Left lung (tissue), 10 donors: ENCODE results near the gene KCNK3. TPM values are rescaled to one million over a fixed set of nuclear protein-coding genes. Genes with fewer than 3 reads are reported as not detected.

Experiments
- ATAC-seq: fragments of 200-7000 bp; cut with Tn5 transposase; one replicate; pipeline ENCODE4 v1.9.1; 2020; ENCODE audit warnings: moderate library complexity
- DNase-seq, 4 donors: peaks; one replicate each; pipeline ENCODE4 v3.0.0-alpha.2; 2013 to 2020
- H3K27ac ChIP-seq, 2 donors: fragments of 200-600 bp; sonication (generic) in 1 of 2; one replicate each; pipeline versions ENCODE4 v1.5.0 to v1.8.0; 2020 to 2021
- H3K27me3 ChIP-seq, 2 donors: fragments of 200-600 bp; sonication (generic) in 1 of 2; one replicate each; pipeline versions ENCODE4 v1.5.0 to v1.8.0; 2020 to 2021
- H3K36me3 ChIP-seq, 2 donors: fragments of 200-600 bp; sonication (generic) in 1 of 2; one replicate each; pipeline versions ENCODE4 v1.5.0 to v1.8.0; 2020 to 2021
- H3K4me1 ChIP-seq, 2 donors: fragments of 200-600 bp; one replicate each; pipeline ENCODE4 v1.8.0; 2021
- H3K4me3 ChIP-seq, 2 donors: fragments of 200-600 bp; sonication (generic) in 1 of 2; one replicate each; pipeline versions ENCODE4 v1.5.0 to v1.8.0; 2020 to 2021; ENCODE audit warnings: mild to moderate bottlenecking in 1 of 2
- H3K9me3 ChIP-seq, 2 donors: fragments of 200-600 bp; sonication (generic) in 1 of 2; one replicate each; pipeline versions ENCODE4 v1.5.0 to v1.8.0; 2020 to 2021
- intact Hi-C, 2 donors: fragments of 100-400 bp; cut with DNase I; formaldehyde crosslinking; loops; one replicate each; pipeline versions ENCODE4 v1.11.2 to v1.14.2; 2022
- polyA plus RNA-seq, 6 donors: library from polyadenylated mRNA; unstranded; fragments of 120-200 nt; gene quantifications; one replicate each; pipeline ENCODE4 v1.2.1, GENCODE V29; 2013; ENCODE audit not compliant: insufficient read length in 6 of 6
- total RNA-seq, 2 donors: library from RNA; stranded (reverse); fragmentation: NEBNext Ultra II Directional; extraction: Animal tissue kit (Norgen Biotek cat#: 25700); gene quantifications; one replicate each; pipeline ENCODE4 v1.2.1, GENCODE V29; 2021
- TF ChIP-seq, protein P1 (sequence below), 2 donors: fragments of 200-600 bp; sonication (generic) in 1 of 2; IDR thresholded peaks; one replicate each; pipeline versions ENCODE4 v1.5.0 to v1.8.0; 2021; ENCODE audit warnings: antibody characterized with exemption in 2 of 2
- donor health status: DM: no; HTN: yes; CAD: no.
- donor health status: DM: no; HTN: no; CAD: no.

Gene KCNK3
- total and polyA plus RNA-seq, 8 donors: 17.8 to 34.9 (median 28.3) TPM

DNA sequence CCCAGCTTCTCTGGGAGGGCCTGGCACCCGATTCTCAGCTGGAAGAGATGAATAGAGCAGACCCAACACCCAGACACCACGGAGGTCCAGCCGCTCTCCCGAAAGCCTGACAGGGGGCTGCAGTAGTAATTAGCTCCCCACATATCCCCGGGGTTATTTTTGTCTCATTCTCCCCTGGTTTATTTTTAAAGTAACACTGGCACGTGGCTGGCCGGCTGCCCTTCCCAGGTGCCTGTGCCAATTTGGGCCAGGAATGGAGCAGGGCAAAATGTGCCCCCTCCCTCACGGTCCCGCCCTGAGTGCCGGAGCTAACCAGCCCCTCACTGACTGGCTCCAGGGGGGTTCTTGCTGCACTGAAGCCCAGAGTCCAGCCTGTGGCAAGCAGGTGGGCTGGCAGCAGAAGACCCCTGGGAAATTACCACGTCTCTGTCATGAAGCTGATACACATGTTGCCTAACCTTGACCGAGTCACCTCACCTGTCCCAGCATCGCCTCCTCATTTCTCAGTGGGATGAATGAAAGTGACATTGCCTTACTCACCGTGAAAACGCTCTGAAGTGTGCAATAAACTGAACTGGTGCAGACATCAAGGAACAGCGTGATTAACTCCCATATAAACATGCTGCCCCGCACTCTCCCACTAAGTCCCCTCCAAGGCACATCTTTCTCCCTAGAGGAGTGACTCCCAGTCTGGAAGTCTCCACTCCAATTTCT lies 18.4 kb downstream of the KCNK3 start:
- no peak overlapping the region for H3K4me3 ChIP-seq
- H3K9me3 ChIP-seq: no peaks in the 10 kb centered on the region
- ATAC-seq (no peak), DNase-seq (peak in 1 of 4 donors; percentile 72)
- H3K36me3 ChIP-seq: no peaks in the 10 kb centered on the region
- H3K27me3 ChIP-seq: no peaks in the 10 kb centered on the region
- H3K4me1 ChIP-seq: no peaks in the 10 kb centered on the region
- TF ChIP-seq, protein P1, sequence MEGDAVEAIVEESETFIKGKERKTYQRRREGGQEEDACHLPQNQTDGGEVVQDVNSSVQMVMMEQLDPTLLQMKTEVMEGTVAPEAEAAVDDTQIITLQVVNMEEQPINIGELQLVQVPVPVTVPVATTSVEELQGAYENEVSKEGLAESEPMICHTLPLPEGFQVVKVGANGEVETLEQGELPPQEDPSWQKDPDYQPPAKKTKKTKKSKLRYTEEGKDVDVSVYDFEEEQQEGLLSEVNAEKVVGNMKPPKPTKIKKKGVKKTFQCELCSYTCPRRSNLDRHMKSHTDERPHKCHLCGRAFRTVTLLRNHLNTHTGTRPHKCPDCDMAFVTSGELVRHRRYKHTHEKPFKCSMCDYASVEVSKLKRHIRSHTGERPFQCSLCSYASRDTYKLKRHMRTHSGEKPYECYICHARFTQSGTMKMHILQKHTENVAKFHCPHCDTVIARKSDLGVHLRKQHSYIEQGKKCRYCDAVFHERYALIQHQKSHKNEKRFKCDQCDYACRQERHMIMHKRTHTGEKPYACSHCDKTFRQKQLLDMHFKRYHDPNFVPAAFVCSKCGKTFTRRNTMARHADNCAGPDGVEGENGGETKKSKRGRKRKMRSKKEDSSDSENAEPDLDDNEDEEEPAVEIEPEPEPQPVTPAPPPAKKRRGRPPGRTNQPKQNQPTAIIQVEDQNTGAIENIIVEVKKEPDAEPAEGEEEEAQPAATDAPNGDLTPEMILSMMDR (IDR thresholded peaks at IDR 0.05): no peak
- intact Hi-C loops: no loop called here
- H3K27ac ChIP-seq: no peak overlapping the region

DNA sequence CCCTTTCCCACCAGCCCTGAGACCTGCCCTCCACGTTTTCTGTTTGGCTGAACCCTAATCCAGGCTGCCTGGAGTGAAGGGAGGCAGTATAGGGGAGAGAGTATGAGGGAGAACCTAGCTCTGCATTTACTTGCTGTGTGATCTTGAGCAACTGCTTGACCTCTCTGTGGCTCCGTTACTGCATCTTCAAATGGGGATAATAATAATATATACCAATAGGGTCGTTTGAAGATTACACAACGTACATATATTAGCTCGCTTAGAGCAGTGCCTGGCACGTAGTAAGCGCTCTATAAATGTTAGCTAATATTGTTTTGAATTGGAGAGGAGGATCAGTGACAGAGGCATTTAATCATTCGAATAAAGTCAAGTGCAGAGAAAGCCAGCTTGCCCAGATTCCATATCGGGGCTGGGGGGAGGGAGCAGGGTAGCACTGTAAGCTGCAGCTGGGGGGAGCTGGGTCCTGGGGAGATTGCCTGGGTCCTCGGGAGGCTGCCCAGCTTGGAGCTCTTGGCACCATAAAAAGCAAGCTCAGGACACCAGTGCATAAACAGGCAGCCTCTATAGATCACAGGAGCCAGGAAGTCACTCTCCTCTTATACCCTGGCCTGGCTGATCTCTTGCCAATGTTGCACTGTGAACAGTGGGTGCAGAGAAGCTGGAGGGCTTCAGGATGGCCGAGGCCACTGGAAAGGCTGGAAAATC lies 19.1 kb downstream of the KCNK3 start:
- intact Hi-C loops: no loop called here
- H3K36me3 ChIP-seq: no peaks in the 10 kb centered on the region
- H3K4me1 ChIP-seq: no peaks in the 10 kb centered on the region
- H3K27ac ChIP-seq: no peak overlapping the region
- TF ChIP-seq, protein P1 (IDR thresholded peaks at IDR 0.05): no peak
- H3K9me3 ChIP-seq: no peaks in the 10 kb centered on the region
- ATAC-seq: no peak
- H3K27me3 ChIP-seq: no peaks in the 10 kb centered on the region
- no peak overlapping the region for H3K4me3 ChIP-seq
- DNase-seq: no peak

DNA sequence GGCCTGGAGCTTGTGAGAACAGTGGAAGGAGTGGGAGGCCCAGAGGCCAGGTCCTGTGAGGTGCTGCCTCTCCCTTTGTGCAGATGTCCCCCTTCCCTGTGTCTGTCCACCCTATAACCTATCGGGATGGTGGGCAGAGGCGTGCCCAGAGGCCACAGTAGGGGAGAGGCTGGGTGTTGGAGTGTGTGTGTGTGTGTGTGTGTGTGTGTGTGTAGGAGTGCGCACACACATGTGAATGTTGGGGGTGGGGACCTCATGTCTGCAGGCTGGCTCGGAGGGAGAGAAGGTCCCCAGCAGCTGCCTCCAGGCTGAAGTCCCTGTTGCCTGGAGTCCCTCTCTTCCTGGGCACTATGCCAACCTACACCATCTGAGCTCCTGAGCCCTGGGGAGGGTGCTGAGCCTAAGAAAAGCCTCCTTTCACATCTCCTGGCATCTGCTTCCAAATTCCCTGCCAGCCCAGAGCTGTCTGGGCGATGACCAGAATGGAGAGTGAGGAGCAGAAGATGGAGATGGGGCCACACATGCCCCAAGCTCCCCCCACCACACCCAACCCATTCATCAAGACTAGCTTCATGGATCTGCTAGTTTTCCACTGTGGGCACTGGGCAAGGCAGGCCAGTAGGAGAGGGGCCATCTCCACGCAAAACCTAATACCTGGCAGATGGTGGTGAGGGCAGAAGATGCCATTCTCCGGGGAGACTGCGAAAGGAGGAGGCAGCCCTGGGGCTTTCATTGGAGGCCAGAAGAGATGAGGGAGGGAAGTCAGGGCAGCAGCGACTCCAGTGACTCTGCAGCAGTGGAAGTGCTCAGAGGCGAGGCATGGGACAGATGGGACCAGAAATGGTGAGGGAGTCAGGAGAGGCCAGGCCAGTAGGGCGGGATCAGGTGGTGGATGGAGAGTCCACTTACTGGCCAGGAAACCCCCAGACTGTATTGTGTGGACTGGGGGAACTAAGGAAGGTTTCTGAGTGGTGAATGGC lies 20.3 kb downstream of the KCNK3 start:
- Histone ChIP-seq H3K4me1 (no peaks in the 10 kb centered on the region), H3K36me3 (no peaks in the 10 kb centered on the region), H3K4me3 (no peak overlapping the region), H3K27ac (no peak overlapping the region), H3K27me3 (no peaks in the 10 kb centered on the region), H3K9me3 (no peaks in the 10 kb centered on the region)
- ATAC-seq: no peak
- intact Hi-C loops: no loop called here
- TF ChIP-seq, protein P1 (IDR thresholded peaks at IDR 0.05): no peak
- DNase-seq: peak in 1 of 4 donors; percentile 67

DNA sequence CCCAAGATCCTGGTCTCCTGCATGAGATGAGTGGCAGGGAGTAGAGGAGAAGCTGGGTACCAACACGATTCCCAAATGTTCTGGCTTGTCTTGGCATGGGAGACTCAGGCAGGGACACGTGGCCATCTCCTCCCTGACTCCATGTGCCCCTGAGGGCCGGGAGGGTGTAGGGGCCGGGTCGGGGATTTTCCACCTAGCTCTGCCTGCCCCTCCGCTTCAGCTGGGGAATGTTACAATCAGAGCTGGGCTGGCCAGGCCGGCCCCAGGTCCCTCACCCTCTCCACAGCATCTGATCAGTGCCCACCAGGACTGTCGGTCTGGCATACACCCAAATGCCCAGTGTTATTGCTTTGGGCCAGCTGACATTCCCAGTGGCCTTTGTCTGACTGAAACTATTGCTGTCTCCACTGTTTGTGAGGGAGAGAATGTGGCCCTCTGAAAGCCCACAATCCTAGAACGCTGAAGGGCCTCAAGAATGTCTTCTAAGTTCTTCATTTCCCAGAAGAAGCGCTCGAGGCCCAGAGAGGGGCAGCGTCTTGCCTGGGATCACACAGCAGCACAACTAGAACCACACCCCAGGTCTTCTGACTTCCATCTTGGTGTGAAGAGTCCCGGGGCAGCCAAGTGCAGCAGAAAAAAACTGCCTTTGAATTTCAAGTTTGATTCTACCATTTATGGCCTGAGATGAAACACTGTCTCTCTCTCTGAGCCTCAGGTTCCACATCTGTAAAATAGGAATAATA lies 23.2 kb downstream of the KCNK3 start:
- Histone ChIP-seq H3K4me3 (no peak overlapping the region), H3K9me3 (no peaks in the 10 kb centered on the region), H3K4me1 (peaks cover 9 to 17% of the 10 kb centered on the region in 2 donors), H3K27ac (no peak overlapping the region), H3K36me3 (no peaks in the 10 kb centered on the region), H3K27me3 (no peaks in the 10 kb centered on the region)
- ATAC-seq (no peak), DNase-seq (no peak)
- TF ChIP-seq, protein P1 (IDR thresholded peaks at IDR 0.05): no peak
- intact Hi-C loops: no loop called here
